COLO829 (cell line): ENCODE results near the gene DRD2.

ENCODE experiments used
- DNase-seq: peaks from one replicate; pipeline ENCODE4 v3.0.0; 2012; ENCODE audit warnings: low spot score

Gene DRD2

DNA sequence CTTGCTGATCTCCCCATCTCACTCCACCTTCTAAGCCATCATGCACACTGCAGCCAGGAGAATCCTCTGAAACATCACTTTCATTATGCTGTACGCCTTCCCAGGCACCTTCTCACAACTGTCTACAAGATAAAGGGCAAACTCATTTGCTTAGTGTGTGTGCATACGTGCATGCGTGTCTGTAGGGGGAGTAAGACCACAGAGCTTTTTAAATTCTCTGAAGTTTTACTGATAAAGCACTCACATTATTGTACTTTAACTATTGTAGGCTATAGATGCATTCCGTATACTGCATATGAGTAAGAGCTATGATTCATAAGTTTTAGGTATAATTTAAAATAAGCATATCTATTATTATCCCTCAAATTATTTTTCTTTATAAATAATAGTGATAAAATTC is 102.9 kb downstream of the DRD2 start:
- no peak for DNase-seq

DNA sequence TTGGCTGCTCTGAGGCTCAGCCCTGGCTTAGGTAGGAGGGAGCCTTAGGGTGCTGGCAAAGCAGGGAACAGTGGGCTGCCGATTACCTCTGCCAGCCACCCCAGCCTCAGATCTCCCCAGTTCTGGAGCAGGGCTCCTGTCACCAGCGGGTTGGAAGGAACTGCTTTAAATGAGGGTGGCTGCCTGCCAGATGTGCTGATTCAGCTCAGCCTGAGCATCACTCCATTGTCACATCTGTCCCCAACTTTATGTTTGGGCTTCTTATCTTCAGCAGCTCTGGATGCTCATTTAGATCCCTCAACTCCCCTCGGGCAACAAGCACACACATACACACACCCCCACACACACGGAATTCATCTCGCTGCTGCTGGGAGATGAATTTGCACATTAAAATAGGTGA is 104.6 kb downstream of the DRD2 start:
- DNase-seq: no peak

- no peak for DNase-seq
Observed at GRCh38 chr11:113369411-113369810, 105.8 kb downstream of the DRD2 start.

GRCh38 chr11:113365895-113366294 is 109.3 kb downstream of the DRD2 start:
- no peak for DNase-seq

GRCh38 chr11:113363996-113364641 is 111.1 kb downstream of the DRD2 start:
- no peak for DNase-seq

- no peak for DNase-seq
Observed at GRCh38 chr11:113363406-113363805, 111.8 kb downstream of the DRD2 start.
